ENCODE results near the gene TECPR1.

The TECPR1 gene

DNA sequence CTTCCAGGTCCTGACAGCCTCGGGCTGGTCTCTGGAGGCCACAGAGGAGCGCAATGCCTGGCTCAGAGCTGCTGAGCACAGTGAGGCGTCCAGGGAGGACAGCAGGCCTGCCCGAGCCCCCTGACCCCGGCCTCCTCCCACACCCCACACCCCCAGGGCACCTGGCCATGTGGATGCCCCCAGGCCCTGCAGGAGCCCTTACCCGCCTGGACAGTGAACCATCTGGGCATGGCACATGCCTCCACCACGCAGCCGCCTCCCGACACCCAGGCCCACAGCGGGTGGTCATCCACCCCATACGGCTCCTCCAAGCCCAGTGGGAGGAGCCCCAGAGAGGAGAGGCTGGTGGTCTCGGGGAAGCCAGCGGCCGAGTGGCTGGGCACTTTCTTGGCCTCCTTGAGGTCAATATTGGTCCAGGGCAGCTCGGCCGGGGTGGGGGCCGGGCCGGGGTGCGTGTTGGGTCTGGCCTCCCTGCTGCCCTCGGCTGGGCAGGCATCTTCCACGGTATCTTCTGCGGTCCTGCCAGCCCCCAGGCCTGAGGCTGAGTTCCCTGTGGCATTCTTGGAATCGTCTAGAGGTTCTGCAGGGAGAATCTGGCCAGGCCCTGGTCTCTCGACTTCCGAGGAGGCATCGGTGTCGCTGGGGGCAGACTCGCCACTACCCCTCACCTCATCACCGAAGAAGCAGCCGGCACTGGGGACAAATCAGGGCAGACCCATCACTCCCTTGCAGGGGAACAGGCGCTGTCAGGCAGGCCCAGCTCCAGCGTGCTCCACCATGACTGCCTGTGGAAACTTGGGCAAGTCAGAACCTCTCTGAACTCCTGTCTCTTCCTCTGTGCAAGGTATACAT, 18.6 kb downstream of the TECPR1 start:
- no peak overlapping the region for H2BK5ac ChIP-seq (ENCODE audit: low read length)
- peak overlapping the region; percentile 38 for H3K14ac ChIP-seq (ENCODE audit: low read length)
- H3K79me1 ChIP-seq (ENCODE audit: low read depth, low read length): peaks cover 5% of the 10 kb centered on the region
- no peak overlapping the region for H3K4ac ChIP-seq (ENCODE audit: low read length)
- H3K18ac ChIP-seq (ENCODE audit: low read length): no peak overlapping the region
- H4K8ac ChIP-seq (ENCODE audit: low read depth, low read length): peak overlapping the region; percentile 65
- WGBS, 2 donors (ENCODE audit: extremely low coverage in 2 of 2, insufficient read length in 2 of 2, insufficient replicate concordance in 1 of 2): no CpG with 5 or more reads among the region's 32 CpGs
- no peaks in the 10 kb centered on the region for H3K27me3 ChIP-seq (ENCODE audit: control insufficient read depth in 3 of 3, insufficient read depth in 3 of 3, low read depth in 1 of 3, low read length in 3 of 3)
- no peak overlapping the region for H3K9ac ChIP-seq (ENCODE audit: low read depth, low read length, poor library complexity)
- no peak overlapping the region for H2BK12ac ChIP-seq (ENCODE audit: low read length)
- H3K4me2 ChIP-seq (ENCODE audit: insufficient read depth, low read length, poor library complexity, severe bottlenecking): no peak overlapping the region
- H2BK15ac ChIP-seq (ENCODE audit: low read length): no peak overlapping the region
- no peak overlapping the region for H2AK5ac ChIP-seq (ENCODE audit: low read depth, low read length)
- no peak overlapping the region for H4K91ac ChIP-seq (ENCODE audit: low read depth, low read length, poor library complexity)
- DNase-seq (ENCODE audit: low spot score): no peak
- H2AFZ ChIP-seq (ENCODE audit: low read length): no peak overlapping the region
- peaks cover 2 to 11% of the 10 kb centered on the region in 2 donors for H3K36me3 ChIP-seq (replicated peaks in 1 of 2; ENCODE audit: control insufficient read depth in 2 of 2, insufficient read depth in 2 of 2, low read length in 2 of 2)
- no peak overlapping the region for H2BK120ac ChIP-seq (ENCODE audit: low read depth, low read length)
- H3K23ac ChIP-seq (ENCODE audit: low read depth, low read length, poor library complexity): no peak overlapping the region
- H3K4me3 ChIP-seq (ENCODE audit: low read length in 2 of 2): no peak overlapping the region
- no peaks in the 10 kb centered on the region for H3K4me1 ChIP-seq (ENCODE audit: control insufficient read depth in 2 of 2, insufficient read depth in 1 of 2, low read depth in 1 of 2, low read length in 2 of 2)
- no peak overlapping the region for H3K27ac ChIP-seq (replicated peaks; ENCODE audit: low read length)
- no peaks in the 10 kb centered on the region for H3K9me3 ChIP-seq (replicated peaks in 1 of 2; ENCODE audit: control insufficient read depth in 2 of 2, insufficient read depth in 1 of 2, low read depth in 1 of 2, low read length in 2 of 2)

DNA sequence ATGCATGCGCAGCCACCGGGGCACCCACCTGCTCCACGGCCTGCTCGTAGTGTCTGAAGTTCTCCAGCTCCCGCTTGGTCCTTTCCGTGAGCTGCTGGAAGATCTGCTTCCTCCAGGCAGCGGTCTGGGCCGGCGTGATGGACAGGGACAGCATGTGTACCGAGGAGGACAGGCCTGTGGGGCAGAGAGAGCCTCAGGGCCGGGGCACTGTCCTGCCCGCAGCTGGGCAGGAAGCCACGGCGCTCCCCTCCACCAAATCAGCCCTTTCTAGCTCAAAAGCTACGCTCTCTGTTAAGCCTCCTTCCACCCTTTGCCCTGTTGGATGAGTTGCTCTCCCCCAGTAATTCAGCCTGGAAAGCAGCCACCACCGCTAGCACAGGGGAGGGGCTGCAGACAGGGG, 19.2 kb downstream of the TECPR1 start:
- no CpG with 5 or more reads among the region's 16 CpGs for WGBS, 2 donors (ENCODE audit: extremely low coverage in 2 of 2, insufficient read length in 2 of 2, insufficient replicate concordance in 1 of 2)
- no peak overlapping the region for H2BK12ac ChIP-seq (ENCODE audit: low read length)
- no peak overlapping the region for H3K9ac ChIP-seq (ENCODE audit: low read depth, low read length, poor library complexity)
- no peak overlapping the region for H3K4ac ChIP-seq (ENCODE audit: low read length)
- H3K36me3 ChIP-seq (replicated peaks in 1 of 2; ENCODE audit: control insufficient read depth in 2 of 2, insufficient read depth in 2 of 2, low read length in 2 of 2): peaks cover 3 to 11% of the 10 kb centered on the region in 2 donors
- H2BK15ac ChIP-seq (ENCODE audit: low read length): no peak overlapping the region
- H3K79me1 ChIP-seq (ENCODE audit: low read depth, low read length): peaks cover 3% of the 10 kb centered on the region
- no peak overlapping the region for H4K91ac ChIP-seq (ENCODE audit: low read depth, low read length, poor library complexity)
- no peaks in the 10 kb centered on the region for H3K9me3 ChIP-seq (replicated peaks in 1 of 2; ENCODE audit: control insufficient read depth in 2 of 2, insufficient read depth in 1 of 2, low read depth in 1 of 2, low read length in 2 of 2)
- no peak overlapping the region for H2AK5ac ChIP-seq (ENCODE audit: low read depth, low read length)
- H3K4me2 ChIP-seq (ENCODE audit: insufficient read depth, low read length, poor library complexity, severe bottlenecking): no peak overlapping the region
- no peak overlapping the region for H2BK120ac ChIP-seq (ENCODE audit: low read depth, low read length)
- H3K18ac ChIP-seq (ENCODE audit: low read length): no peak overlapping the region
- H3K27me3 ChIP-seq (ENCODE audit: control insufficient read depth in 3 of 3, insufficient read depth in 3 of 3, low read depth in 1 of 3, low read length in 3 of 3): no peaks in the 10 kb centered on the region
- H3K23ac ChIP-seq (ENCODE audit: low read depth, low read length, poor library complexity): no peak overlapping the region
- H3K27ac ChIP-seq (replicated peaks; ENCODE audit: low read length): no peak overlapping the region
- H3K14ac ChIP-seq (ENCODE audit: low read length): no peak overlapping the region
- H3K4me3 ChIP-seq (ENCODE audit: low read length in 2 of 2): no peak overlapping the region
- no peak overlapping the region for H4K8ac ChIP-seq (ENCODE audit: low read depth, low read length)
- no peaks in the 10 kb centered on the region for H3K4me1 ChIP-seq (ENCODE audit: control insufficient read depth in 2 of 2, insufficient read depth in 1 of 2, low read depth in 1 of 2, low read length in 2 of 2)
- H2BK5ac ChIP-seq (ENCODE audit: low read length): peak overlapping the region; percentile 13
- H2AFZ ChIP-seq (ENCODE audit: low read length): no peak overlapping the region
- no peak for DNase-seq (ENCODE audit: low spot score)

DNA sequence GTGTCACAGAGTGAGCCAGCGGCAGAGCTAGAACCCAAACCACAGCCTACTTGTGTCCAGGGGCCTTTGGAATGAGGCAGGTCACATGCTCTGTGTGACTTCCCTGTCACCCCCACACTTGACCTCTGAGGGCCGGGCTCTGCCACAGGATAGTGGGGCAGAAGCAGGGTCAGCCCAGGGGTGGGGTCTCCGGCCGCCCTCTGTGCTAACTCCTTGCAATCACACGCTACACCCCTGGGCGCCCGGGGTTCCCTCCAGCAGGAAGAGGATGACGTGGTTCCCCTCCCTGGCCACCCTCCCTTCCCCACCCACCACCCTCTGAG, 19.8 kb downstream of the TECPR1 start:
- Histone ChIP-seq H3K18ac (ENCODE audit: low read length) (no peak overlapping the region), H4K8ac (ENCODE audit: low read depth, low read length) (no peak overlapping the region), H3K4me3 (ENCODE audit: low read length in 2 of 2) (no peak overlapping the region), H2BK120ac (ENCODE audit: low read depth, low read length) (no peak overlapping the region), H2AFZ (ENCODE audit: low read length) (no peak overlapping the region), H4K91ac (ENCODE audit: low read depth, low read length, poor library complexity) (no peak overlapping the region), H3K27ac (replicated peaks; ENCODE audit: low read length) (no peak overlapping the region), H2BK15ac (ENCODE audit: low read length) (no peak overlapping the region), H3K4me2 (ENCODE audit: insufficient read depth, low read length, poor library complexity, severe bottlenecking) (no peak overlapping the region), H3K9me3 (replicated peaks in 1 of 2; ENCODE audit: control insufficient read depth in 2 of 2, insufficient read depth in 1 of 2, low read depth in 1 of 2, low read length in 2 of 2) (no peaks in the 10 kb centered on the region), H3K4ac (ENCODE audit: low read length) (no peak overlapping the region), H2BK12ac (ENCODE audit: low read length) (no peak overlapping the region), H3K27me3 (ENCODE audit: control insufficient read depth in 3 of 3, insufficient read depth in 3 of 3, low read depth in 1 of 3, low read length in 3 of 3) (no peaks in the 10 kb centered on the region), H3K4me1 (ENCODE audit: control insufficient read depth in 2 of 2, insufficient read depth in 1 of 2, low read depth in 1 of 2, low read length in 2 of 2) (no peaks in the 10 kb centered on the region), H2AK5ac (ENCODE audit: low read depth, low read length) (peak overlapping the region; percentile 35), H3K79me1 (ENCODE audit: low read depth, low read length) (peaks cover 3% of the 10 kb centered on the region), H3K36me3 (replicated peaks in 1 of 2; ENCODE audit: control insufficient read depth in 2 of 2, insufficient read depth in 2 of 2, low read length in 2 of 2) (peaks cover 3 to 12% of the 10 kb centered on the region in 2 donors), H3K14ac (ENCODE audit: low read length) (no peak overlapping the region), H2BK5ac (ENCODE audit: low read length) (no peak overlapping the region), H3K9ac (ENCODE audit: low read depth, low read length, poor library complexity) (no peak overlapping the region), H3K23ac (ENCODE audit: low read depth, low read length, poor library complexity) (no peak overlapping the region)
- DNase-seq (ENCODE audit: low spot score): no peak
- no CpG with 5 or more reads among the region's 8 CpGs for WGBS, 2 donors (ENCODE audit: extremely low coverage in 2 of 2, insufficient read length in 2 of 2, insufficient replicate concordance in 1 of 2)

DNA sequence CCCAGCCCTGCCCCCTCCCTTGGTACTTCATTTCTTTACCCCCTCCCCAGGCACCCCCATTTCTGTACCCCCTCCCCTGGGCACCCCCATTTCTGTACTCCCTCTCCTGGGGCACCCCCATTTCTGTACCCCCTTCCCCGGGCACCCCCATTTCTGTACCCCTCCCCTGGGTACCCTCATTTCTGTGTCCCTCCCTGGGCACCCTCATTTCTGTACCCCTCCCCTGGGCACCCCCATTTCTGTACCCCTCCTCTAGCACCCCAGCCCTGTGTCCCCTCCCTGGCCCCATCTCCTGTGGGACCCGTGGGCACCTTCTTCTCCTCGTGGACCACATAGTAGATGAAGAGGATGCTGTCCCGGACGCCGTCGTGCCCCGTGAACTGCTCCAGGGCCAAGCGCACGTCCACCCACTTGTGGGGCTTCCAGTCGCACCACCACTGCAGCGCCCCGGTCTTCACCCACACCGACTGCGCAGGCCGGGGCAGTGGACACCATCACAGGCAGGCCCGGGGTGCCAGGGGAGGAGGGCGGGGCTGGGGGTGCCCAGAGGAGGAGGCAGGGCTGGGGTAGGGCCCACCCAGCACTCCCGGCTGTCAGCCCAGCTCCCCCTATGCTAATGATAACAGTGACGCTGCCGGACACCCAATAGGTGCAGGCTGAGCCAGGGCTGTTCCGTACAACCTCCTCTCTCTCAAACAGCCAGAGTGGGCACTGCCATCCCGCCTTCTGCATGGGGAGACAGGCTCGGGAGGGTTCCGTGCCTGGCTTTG, 20.4 kb downstream of the TECPR1 start:
- Histone ChIP-seq H3K9ac (ENCODE audit: low read depth, low read length, poor library complexity) (no peak overlapping the region), H3K27ac (replicated peaks; ENCODE audit: low read length) (no peak overlapping the region), H2BK15ac (ENCODE audit: low read length) (no peak overlapping the region), H2BK120ac (ENCODE audit: low read depth, low read length) (no peak overlapping the region), H3K4me2 (ENCODE audit: insufficient read depth, low read length, poor library complexity, severe bottlenecking) (no peak overlapping the region), H3K4ac (ENCODE audit: low read length) (no peak overlapping the region), H3K36me3 (replicated peaks in 1 of 2; ENCODE audit: control insufficient read depth in 2 of 2, insufficient read depth in 2 of 2, low read length in 2 of 2) (peaks cover 3 to 12% of the 10 kb centered on the region in 2 donors), H2BK5ac (ENCODE audit: low read length) (no peak overlapping the region), H3K18ac (ENCODE audit: low read length) (no peak overlapping the region), H3K9me3 (replicated peaks in 1 of 2; ENCODE audit: control insufficient read depth in 2 of 2, insufficient read depth in 1 of 2, low read depth in 1 of 2, low read length in 2 of 2) (no peaks in the 10 kb centered on the region), H3K79me1 (ENCODE audit: low read depth, low read length) (peaks cover 3% of the 10 kb centered on the region), H3K4me1 (ENCODE audit: control insufficient read depth in 2 of 2, insufficient read depth in 1 of 2, low read depth in 1 of 2, low read length in 2 of 2) (no peaks in the 10 kb centered on the region), H2BK12ac (ENCODE audit: low read length) (no peak overlapping the region), H4K91ac (ENCODE audit: low read depth, low read length, poor library complexity) (no peak overlapping the region), H3K4me3 (ENCODE audit: low read length in 2 of 2) (no peak overlapping the region), H4K8ac (ENCODE audit: low read depth, low read length) (peak overlapping the region; percentile 43), H3K23ac (ENCODE audit: low read depth, low read length, poor library complexity) (no peak overlapping the region), H2AK5ac (ENCODE audit: low read depth, low read length) (peak overlapping the region; percentile 35), H2AFZ (ENCODE audit: low read length) (no peak overlapping the region), H3K27me3 (ENCODE audit: control insufficient read depth in 3 of 3, insufficient read depth in 3 of 3, low read depth in 1 of 3, low read length in 3 of 3) (no peaks in the 10 kb centered on the region), H3K14ac (ENCODE audit: low read length) (peak overlapping the region; percentile 47)
- WGBS, 2 donors (ENCODE audit: extremely low coverage in 2 of 2, insufficient read length in 2 of 2, insufficient replicate concordance in 1 of 2): no CpG with 5 or more reads among the region's 25 CpGs
- no peak for DNase-seq (ENCODE audit: low spot score)

Measured in neuronal stem cell (in vitro differentiated cells).